HG03442 (cell line): ENCODE results near the gene PPM1H.

Source experiments
- ATAC-seq: cut with Tn5 transposase; IDR thresholded peaks from one replicate; pipeline ENCODE4 v1.9.1; 2021; ENCODE audit warnings: mild to moderate bottlenecking, moderate library complexity; ENCODE audit not compliant: unreplicated experiment

PPM1H gene

GRCh38 chr12:62718762-62719426, 216.1 kb downstream of the PPM1H start:
- no peak for ATAC-seq

- ATAC-seq, result no peak
These were observed 217.3 kb downstream of the PPM1H start for GRCh38 chr12:62717643-62718042.

- ATAC-seq, result no peak
These were observed 218.0 kb downstream of the PPM1H start for GRCh38 chr12:62716866-62717525.

- ATAC-seq, result no peak
These were observed 218.9 kb downstream of the PPM1H start for GRCh38 chr12:62716037-62716436.

GRCh38 chr12:62714774-62715721, 219.9 kb downstream of the PPM1H start:
- ATAC-seq, result no peak

- ATAC-seq, result no peak
These were observed 220.7 kb downstream of the PPM1H start for GRCh38 chr12:62714181-62714773.

- ATAC-seq, result no peak
These were observed 221.2 kb downstream of the PPM1H start for GRCh38 chr12:62713723-62714122.

GRCh38 chr12:62712681-62713573, 222.0 kb downstream of the PPM1H start:
- no peak for ATAC-seq

- ATAC-seq, result no peak
These were observed 223.2 kb downstream of the PPM1H start for GRCh38 chr12:62711631-62712241.

GRCh38 chr12:62709311-62709710, 225.6 kb downstream of the PPM1H start:
- ATAC-seq, result no peak

GRCh38 chr12:62707939-62708338, 227.0 kb downstream of the PPM1H start:
- no peak for ATAC-seq

- ATAC-seq, result no peak
These were observed 229.1 kb downstream of the PPM1H start for GRCh38 chr12:62705846-62706245.

GRCh38 chr12:62703011-62703380, 232.0 kb downstream of the PPM1H start:
- no peak for ATAC-seq

GRCh38 chr12:62701492-62701891, 233.5 kb downstream of the PPM1H start:
- no peak for ATAC-seq

GRCh38 chr12:62700091-62700880, 234.7 kb downstream of the PPM1H start:
- no peak for ATAC-seq

- ATAC-seq, result no peak
These were observed 236.2 kb downstream of the PPM1H start for GRCh38 chr12:62698701-62699101.

- ATAC-seq, result no peak
These were observed 237.1 kb downstream of the PPM1H start for GRCh38 chr12:62697893-62698292.

- no peak for ATAC-seq
These were observed 239.3 kb downstream of the PPM1H start for GRCh38 chr12:62695696-62696095.

- ATAC-seq, result no peak
These were observed 240.3 kb downstream of the PPM1H start for GRCh38 chr12:62694632-62695031.
